ENCODE data around the gene MRPL51.

GRCh38 chr12:6532051-6532926 lies 39.2 kb upstream of the MRPL51 start:
- TF ChIP-seq SPI1 (IDR thresholded peaks at IDR 0.05; ENCODE audit: borderline replicate concordance, low read depth) (no peak), CTCF (IDR thresholded peaks at IDR 0.05; ENCODE audit: insufficient read depth, low read length) (no peak)
